Measurements from ENCODE around the gene COL4A3.

GRCh38 chr2:227143895-227144294, 20.5 kb upstream of the COL4A3 start:
- TF ChIP-seq POU2F2 (IDR thresholded peaks at IDR 0.05; ENCODE audit: low read depth, low read length) = no peak
- no peak for TF ChIP-seq POLR2AphosphoS5 (IDR thresholded peaks at IDR 0.05; ENCODE audit: low read depth, low read length)
- no peak for TF ChIP-seq POLR2A (IDR thresholded peaks at IDR 0.05; ENCODE audit: low read depth, low read length)

Data from GM12891 (cell line).